ENCODE measurements around the gene SMARCA5. TPM values are rescaled to one million over a fixed set of nuclear protein-coding genes. Genes with fewer than 3 reads are reported as not detected.
A peak's percentile ranks its signal among the peaks of the same experiment; 100 is the strongest.

Gene SMARCA5
- total and polyA plus RNA-seq, 8 donors: 5.7 to 26.5 (median 16.5) TPM

GRCh38 chr4:143502231-143502630, 11.3 kb upstream of the SMARCA5 start:
- Histone ChIP-seq H3K27me3 (no peaks in the 10 kb centered on the region), H3K4me3 (no peak overlapping the region), H3K4me1 (no peaks in the 10 kb centered on the region), H3K9me3 (no peaks in the 10 kb centered on the region), H3K36me3 (no peaks in the 10 kb centered on the region), H3K27ac (no peak overlapping the region)
- TF ChIP-seq, protein P1, sequence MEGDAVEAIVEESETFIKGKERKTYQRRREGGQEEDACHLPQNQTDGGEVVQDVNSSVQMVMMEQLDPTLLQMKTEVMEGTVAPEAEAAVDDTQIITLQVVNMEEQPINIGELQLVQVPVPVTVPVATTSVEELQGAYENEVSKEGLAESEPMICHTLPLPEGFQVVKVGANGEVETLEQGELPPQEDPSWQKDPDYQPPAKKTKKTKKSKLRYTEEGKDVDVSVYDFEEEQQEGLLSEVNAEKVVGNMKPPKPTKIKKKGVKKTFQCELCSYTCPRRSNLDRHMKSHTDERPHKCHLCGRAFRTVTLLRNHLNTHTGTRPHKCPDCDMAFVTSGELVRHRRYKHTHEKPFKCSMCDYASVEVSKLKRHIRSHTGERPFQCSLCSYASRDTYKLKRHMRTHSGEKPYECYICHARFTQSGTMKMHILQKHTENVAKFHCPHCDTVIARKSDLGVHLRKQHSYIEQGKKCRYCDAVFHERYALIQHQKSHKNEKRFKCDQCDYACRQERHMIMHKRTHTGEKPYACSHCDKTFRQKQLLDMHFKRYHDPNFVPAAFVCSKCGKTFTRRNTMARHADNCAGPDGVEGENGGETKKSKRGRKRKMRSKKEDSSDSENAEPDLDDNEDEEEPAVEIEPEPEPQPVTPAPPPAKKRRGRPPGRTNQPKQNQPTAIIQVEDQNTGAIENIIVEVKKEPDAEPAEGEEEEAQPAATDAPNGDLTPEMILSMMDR (IDR thresholded peaks at IDR 0.05): no peak
- intact Hi-C loops (cut with DNase I): no loop called here
- WGBS, 2 donors: 80 to 93% methylated on average over 1 of the region's 1 CpG
- DNase-seq (no peak), FAIRE-seq (no peak), ATAC-seq (no peak)

DNA sequence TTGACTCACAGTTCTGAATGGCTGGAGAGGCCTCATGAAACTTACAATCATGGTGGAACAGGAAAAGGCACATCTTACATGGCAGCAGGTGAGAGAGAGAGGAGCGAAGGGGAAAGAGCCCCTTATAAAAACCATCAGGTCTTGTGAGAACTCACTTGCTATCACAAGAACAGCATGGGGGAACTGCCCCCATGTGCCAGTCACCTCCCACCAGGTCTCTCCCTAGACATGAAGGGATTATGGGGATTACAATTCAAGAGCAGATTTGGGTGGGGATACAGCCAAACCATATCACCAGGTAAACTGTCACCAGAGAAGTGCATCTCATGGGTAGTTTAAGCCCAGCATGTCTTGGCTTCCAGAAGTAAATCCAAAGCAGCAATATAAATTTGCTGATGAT, 7.5 kb upstream of the SMARCA5 start:
- Histone ChIP-seq H3K4me3 (no peak overlapping the region), H3K27ac (no peak overlapping the region), H3K4me1 (no peaks in the 10 kb centered on the region), H3K36me3 (no peaks in the 10 kb centered on the region), H3K27me3 (no peaks in the 10 kb centered on the region), H3K9me3 (no peaks in the 10 kb centered on the region)
- intact Hi-C loops (cut with DNase I): no loop called here
- no peak for ATAC-seq
- DNase-seq: no peak
- no peak for FAIRE-seq
- TF ChIP-seq, protein P1 (IDR thresholded peaks at IDR 0.05): no peak
- 93 to 100% methylated on average over 1 of the region's 1 CpG for WGBS, 2 donors

DNA sequence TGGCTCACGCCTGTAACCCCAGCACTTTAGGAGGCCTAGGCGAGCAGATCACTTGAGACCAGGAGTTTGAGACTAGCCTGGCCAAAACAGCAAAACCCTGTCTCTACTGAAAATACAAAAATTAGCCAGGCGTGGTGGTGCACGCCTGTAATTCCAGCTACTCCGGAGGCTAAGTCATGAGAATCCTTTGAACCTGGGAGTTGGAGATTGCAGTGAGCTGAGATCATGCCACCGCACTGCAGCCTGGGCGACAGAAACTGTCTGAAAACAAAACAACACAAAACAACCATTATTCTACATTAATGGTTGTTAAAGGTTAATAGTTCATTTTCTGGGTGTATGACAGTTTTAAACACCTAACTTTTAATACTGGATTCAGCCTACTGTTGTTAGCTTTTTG, 1.6 kb upstream of the SMARCA5 start:
- no peaks in the 10 kb centered on the region for H3K27me3 ChIP-seq
- intact Hi-C loops (cut with DNase I): no loop called here
- no peak overlapping the region for H3K4me3 ChIP-seq
- H3K9me3 ChIP-seq: no peaks in the 10 kb centered on the region
- TF ChIP-seq, protein P1 (IDR thresholded peaks at IDR 0.05): no peak
- no peak overlapping the region for H3K27ac ChIP-seq
- DNase-seq (no peak), ATAC-seq (no peak), FAIRE-seq (no peak)
- 90 to 94% methylated on average over 7 of the region's 7 CpGs for WGBS, 2 donors
- no peaks in the 10 kb centered on the region for H3K36me3 ChIP-seq
- peaks cover 9 to 17% (median 17%) of the 10 kb centered on the region in 3 donors for H3K4me1 ChIP-seq

DNA sequence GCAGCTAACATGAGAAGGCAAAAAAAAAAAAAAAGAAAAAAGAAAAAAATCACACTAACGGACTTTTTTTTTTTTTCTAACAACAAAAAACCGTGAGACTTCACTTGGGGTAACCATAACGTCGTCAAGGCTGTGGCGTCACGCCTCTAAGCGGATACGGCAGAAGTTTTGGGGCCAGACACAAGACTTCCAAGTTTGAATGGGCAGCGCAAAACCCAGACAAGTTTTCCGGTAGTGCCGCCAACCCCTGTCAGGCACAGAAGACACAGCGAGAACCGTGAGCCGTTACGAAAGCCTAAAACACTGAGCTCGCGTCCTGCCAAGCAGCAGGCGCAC, 556 bp upstream of the SMARCA5 start:
- H3K36me3 ChIP-seq: peaks cover 0 to 5% (median 0%) of the 10 kb centered on the region in 3 donors
- peak; percentile 14 to 36 (median 26) for ATAC-seq
- H3K27ac ChIP-seq: peak overlapping the region; percentile 89 to 98 (median 98)
- H3K4me1 ChIP-seq: peaks cover 11 to 22% (median 17%) of the 10 kb centered on the region in 3 donors
- TF ChIP-seq, protein P1 (IDR thresholded peaks at IDR 0.05): no peak
- peak overlapping the region; percentile 43 to 90 (median 76) for H3K4me3 ChIP-seq
- DNase-seq: no peak
- WGBS, 2 donors: 0% methylated on average over 18 of the region's 18 CpGs
- no peaks in the 10 kb centered on the region for H3K27me3 ChIP-seq
- FAIRE-seq: no peak
- H3K9me3 ChIP-seq: no peaks in the 10 kb centered on the region
- intact Hi-C loops (cut with DNase I): no loop called here

DNA sequence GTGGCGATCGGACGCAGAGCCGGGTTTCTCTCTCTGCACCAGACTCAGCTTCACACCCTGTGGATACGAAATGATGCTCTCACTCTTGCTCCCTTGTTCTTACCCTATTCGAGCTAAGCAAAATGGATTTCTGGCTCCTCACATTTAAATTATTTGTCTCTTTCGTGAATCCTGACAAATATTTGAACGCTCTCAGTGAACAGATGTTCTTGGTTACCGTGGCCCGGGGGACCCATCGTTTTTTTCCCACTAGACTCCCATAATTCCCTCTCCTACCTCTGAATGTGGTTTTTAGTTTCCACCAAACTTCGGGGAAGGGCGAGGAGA, 630 bp downstream of the SMARCA5 start:
- H3K36me3 ChIP-seq: peaks cover 0 to 14% (median 0%) of the 10 kb centered on the region in 3 donors
- ATAC-seq (no peak), FAIRE-seq (no peak), DNase-seq (no peak)
- TF ChIP-seq, protein P1 (IDR thresholded peaks at IDR 0.05): no peak
- intact Hi-C loops (cut with DNase I): no loop called here
- peaks cover 11 to 30% (median 17%) of the 10 kb centered on the region in 3 donors for H3K4me1 ChIP-seq
- H3K4me3 ChIP-seq: peak overlapping the region; percentile 43 to 90 (median 76)
- 0% methylated on average over 13 of the region's 13 CpGs for WGBS, 2 donors
- H3K27me3 ChIP-seq: no peaks in the 10 kb centered on the region
- no peaks in the 10 kb centered on the region for H3K9me3 ChIP-seq
- H3K27ac ChIP-seq: peak overlapping the region; percentile 89 to 98 (median 98)

Data from pancreas (tissue), 10 donors.